CD14-positive monocyte (primary cell): ENCODE measurements around the gene ITPKB. TPM values are rescaled to one million over a fixed set of nuclear protein-coding genes. Genes with fewer than 3 reads are reported as not detected.

ENCODE experiments used
- DNase-seq, 3 donors: peaks; one replicate each; pipeline ENCODE4 v3.0.0-alpha.2; 2011 to 2022
- H2AFZ ChIP-seq: 2 replicates; pipeline ENCODE4 v1.6.0; 2012; ENCODE audit warnings: mild to moderate bottlenecking, low read depth, low read length, inconsistent platforms; ENCODE audit not compliant: insufficient read depth, poor library complexity, severe bottlenecking
- H3K27ac ChIP-seq, 2 donors: 1 replicate in 1 of 2; 2 replicates in 1 of 2; pipeline ENCODE4 v1.5.1; 2012 to 2013; ENCODE audit warnings: low read length in 2 of 2, control low read depth in 1 of 2, inconsistent platforms in 1 of 2, low read depth in 1 of 2, mild to moderate bottlenecking in 1 of 2
- H3K27me3 ChIP-seq, 2 donors: one replicate each; pipeline versions ENCODE4 v1.6.0 to v1.6.1; 2011 to 2013; ENCODE audit warnings: low read length in 2 of 2; ENCODE audit not compliant: control insufficient read depth in 2 of 2, insufficient read depth in 2 of 2
- H3K36me3 ChIP-seq, 2 donors: replicated peaks in 1 of 2; 1 replicate in 1 of 2; 2 replicates in 1 of 2; pipeline versions ENCODE4 v1.5.1 to v1.6.1; 2012 to 2013; ENCODE audit warnings: low read length in 2 of 2, control low read depth in 1 of 2, inconsistent platforms in 1 of 2, mild to moderate bottlenecking in 1 of 2; ENCODE audit not compliant: insufficient read depth in 2 of 2, control insufficient read depth in 1 of 2
- H3K4me1 ChIP-seq, 2 donors: 1 replicate in 1 of 2; 2 replicates in 1 of 2; pipeline versions ENCODE4 v1.5.1 to v1.6.1; 2012 to 2013; ENCODE audit warnings: low read length in 2 of 2, control low read depth in 1 of 2, inconsistent platforms in 1 of 2, mild to moderate bottlenecking in 1 of 2, moderate library complexity in 1 of 2; ENCODE audit not compliant: insufficient read depth in 2 of 2, control insufficient read depth in 1 of 2
- H3K4me2 ChIP-seq: replicated peaks from 2 replicates; pipeline ENCODE3; 2012; ENCODE audit warnings: low read length, moderate library complexity, mild to moderate bottlenecking; ENCODE audit not compliant: poor library complexity, severe bottlenecking; ENCODE audit errors: extremely low read depth
- H3K4me3 ChIP-seq, 3 experiments: fragments of 200-600 bp in 1 of 3; sonication (generic) in 1 of 3; replicated peaks in 1 of 3; 1 replicate in 2 of 3; 2 replicates in 1 of 3; pipeline ENCODE4 v1.5.1; 2011 to 2013; ENCODE audit warnings: low read length in 3 of 3, mild to moderate bottlenecking in 3 of 3, control low read depth in 2 of 3, low read depth in 2 of 3, inconsistent platforms in 1 of 3, moderate library complexity in 1 of 3
- H3K79me2 ChIP-seq: 2 replicates; pipeline ENCODE4 v1.6.0; 2012; ENCODE audit warnings: mild to moderate bottlenecking, control low read depth, inconsistent platforms, low read length, moderate library complexity; ENCODE audit not compliant: insufficient read depth
- H3K9ac ChIP-seq: 2 replicates; pipeline ENCODE4 v1.6.0; 2017; ENCODE audit warnings: low read length, mild to moderate bottlenecking; ENCODE audit not compliant: insufficient read depth, poor library complexity, severe bottlenecking
- H3K9me3 ChIP-seq, 2 donors: replicated peaks in 1 of 2; 1 replicate in 1 of 2; 2 replicates in 1 of 2; pipeline versions ENCODE4 v1.5.1 to v1.6.1; 2012 to 2013; ENCODE audit warnings: low read length in 2 of 2, control low read depth in 1 of 2; ENCODE audit not compliant: control insufficient read depth in 1 of 2, insufficient read depth in 1 of 2
- H4K20me1 ChIP-seq: 2 replicates; pipeline ENCODE4 v1.6.0; 2012; ENCODE audit warnings: mild to moderate bottlenecking, low read length, control low read depth, moderate library complexity; ENCODE audit not compliant: insufficient read depth
- H3K27ac Mint-ChIP-seq, 7 donors: one replicate each; pipeline ENCODE4 v1.8.0; 2020; ENCODE audit warnings: mild to moderate bottlenecking in 7 of 7, mixed read lengths in 7 of 7, moderate library complexity in 6 of 7, inconsistent platforms in 2 of 7
- H3K27me3 Mint-ChIP-seq, 3 donors: one replicate each; pipeline ENCODE4 v1.8.0; 2021 to 2022; ENCODE audit warnings: low read depth in 3 of 3, mild to moderate bottlenecking in 3 of 3, mixed read lengths in 3 of 3, moderate library complexity in 3 of 3, inconsistent platforms in 1 of 3
- H3K36me3 Mint-ChIP-seq, 2 donors: one replicate each; pipeline ENCODE4 v1.8.0; 2020; ENCODE audit warnings: mixed read lengths in 2 of 2, inconsistent platforms in 1 of 2, mild to moderate bottlenecking in 1 of 2
- H3K4me1 Mint-ChIP-seq: one replicate; pipeline ENCODE4 v1.8.0; 2020; ENCODE audit warnings: mild to moderate bottlenecking, mixed read lengths
- H3K4me3 Mint-ChIP-seq, 2 donors: one replicate each; pipeline ENCODE4 v1.8.0; 2020; ENCODE audit warnings: mild to moderate bottlenecking in 2 of 2, mixed read lengths in 2 of 2, moderate library complexity in 1 of 2
- H3K9me3 Mint-ChIP-seq, 7 donors: one replicate each; pipeline ENCODE4 v1.8.0; 2020 to 2022; ENCODE audit warnings: mixed read lengths in 7 of 7, mild to moderate bottlenecking in 6 of 7, moderate library complexity in 6 of 7, inconsistent platforms in 2 of 7
- WGBS: methylation state at CpG from one replicate; pipeline ENCODE4 v1.1.5; 2013; ENCODE audit warnings: missing lambda C conversion rate; ENCODE audit not compliant: insufficient coverage; 5-methylcytosine and 5-hydroxymethylcytosine counted together
- intact Hi-C, 2 donors: fragments of 100-400 bp; cut with micrococcal nuclease; formaldehyde crosslinking; loops; one replicate each; pipeline versions ENCODE4 v1.15.0 to v1.15.1; 2023
- polyA plus RNA-seq, 3 donors: library from polyadenylated mRNA; depleted of rRNA in 1 of 3; unstranded in 2 of 3; stranded (reverse) in 1 of 3; fragments of 300-500 nt in 2 of 3; fragments of >200 nt in 1 of 3; fragmentation: Illumina TruSeq in 2 of 3; gene quantifications; 1 replicate in 2 of 3; 2 replicates in 1 of 3; pipeline ENCODE4 v1.2.3, GENCODE V29; 2012 to 2021
- TF ChIP-seq, protein P1 (sequence below): fragments of 200-600 bp; IDR thresholded peaks from one replicate; pipeline ENCODE4 v1.8.0; 2022; ENCODE audit warnings: antibody characterized with exemption, mild to moderate bottlenecking

Gene ITPKB
- polyA plus RNA-seq, 3 donors = 7.3 to 14.4 (median 10.2) TPM

- intact Hi-C loops = loop anchor here in 1 of 2 donors (5.0 kb wide), 2 partner anchors 36 to 39 kb away; no protein-coding TSS in a partner anchor
- Histone ChIP-seq H2AFZ (no peak overlapping the region), H3K4me1 (peaks cover 71 to 73% of the 10 kb centered on the region in 2 donors), H3K9ac (no peak overlapping the region), H3K36me3 (peaks cover 0 to 2% of the 10 kb centered on the region in 2 donors), H3K9me3 (no peaks in the 10 kb centered on the region), H3K79me2 (peaks cover 46% of the 10 kb centered on the region), H3K27me3 (no peaks in the 10 kb centered on the region), H4K20me1 (no peaks in the 10 kb centered on the region), H3K4me2 (peak overlapping the region; percentile 69), H3K4me3 (peak overlapping the region in 1 of 3 experiments; percentile 71), H3K27ac (peak overlapping the region; percentile 56 to 99)
- Mint-ChIP-seq H3K27me3 (peaks cover 0 to 3% (median 0%) of the 10 kb centered on the region in 3 donors), H3K36me3 (peaks cover 17 to 25% of the 10 kb centered on the region in 2 donors), H3K4me1 (peaks cover 85% of the 10 kb centered on the region), H3K4me3 (peak overlapping the region in 1 of 2 donors; percentile 24), H3K27ac (peak overlapping the region; percentile 99 to 100 (median 99)), H3K9me3 (peaks cover 0 to 2% (median 0%) of the 10 kb centered on the region in 7 donors)
- DNase-seq = no peak
- TF ChIP-seq, protein P1, sequence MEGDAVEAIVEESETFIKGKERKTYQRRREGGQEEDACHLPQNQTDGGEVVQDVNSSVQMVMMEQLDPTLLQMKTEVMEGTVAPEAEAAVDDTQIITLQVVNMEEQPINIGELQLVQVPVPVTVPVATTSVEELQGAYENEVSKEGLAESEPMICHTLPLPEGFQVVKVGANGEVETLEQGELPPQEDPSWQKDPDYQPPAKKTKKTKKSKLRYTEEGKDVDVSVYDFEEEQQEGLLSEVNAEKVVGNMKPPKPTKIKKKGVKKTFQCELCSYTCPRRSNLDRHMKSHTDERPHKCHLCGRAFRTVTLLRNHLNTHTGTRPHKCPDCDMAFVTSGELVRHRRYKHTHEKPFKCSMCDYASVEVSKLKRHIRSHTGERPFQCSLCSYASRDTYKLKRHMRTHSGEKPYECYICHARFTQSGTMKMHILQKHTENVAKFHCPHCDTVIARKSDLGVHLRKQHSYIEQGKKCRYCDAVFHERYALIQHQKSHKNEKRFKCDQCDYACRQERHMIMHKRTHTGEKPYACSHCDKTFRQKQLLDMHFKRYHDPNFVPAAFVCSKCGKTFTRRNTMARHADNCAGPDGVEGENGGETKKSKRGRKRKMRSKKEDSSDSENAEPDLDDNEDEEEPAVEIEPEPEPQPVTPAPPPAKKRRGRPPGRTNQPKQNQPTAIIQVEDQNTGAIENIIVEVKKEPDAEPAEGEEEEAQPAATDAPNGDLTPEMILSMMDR = no peak
- WGBS = 56% methylated on average over 2 of the region's 8 CpGs
Observed at GRCh38 chr1:226678701-226679100, 60.4 kb downstream of the ITPKB start.

DNA sequence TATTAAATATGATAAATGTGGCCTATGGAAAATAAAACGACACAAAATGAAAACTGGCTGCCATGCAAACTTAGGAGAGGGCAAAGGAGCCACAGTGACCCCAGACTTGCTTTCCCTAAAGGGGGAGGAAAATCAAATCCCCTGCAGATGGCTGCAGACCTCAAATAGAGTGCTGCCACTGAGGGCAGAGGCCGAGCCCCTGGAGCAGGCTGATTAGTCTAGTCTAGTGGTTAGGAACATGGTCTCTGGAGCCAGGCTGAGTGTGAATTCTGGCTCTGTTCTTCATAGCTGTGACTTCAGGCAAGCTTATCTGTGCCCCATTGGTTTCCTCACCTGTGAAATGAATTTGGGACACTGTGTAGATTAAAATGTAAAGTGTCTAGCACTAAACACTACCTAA lies 60.8 kb downstream of the ITPKB start:
- Mint-ChIP-seq H3K27ac (peak overlapping the region; percentile 99 to 100 (median 99)), H3K4me1 (peaks cover 85% of the 10 kb centered on the region), H3K27me3 (peaks cover 0 to 3% (median 0%) of the 10 kb centered on the region in 3 donors), H3K36me3 (peaks cover 14 to 21% of the 10 kb centered on the region in 2 donors), H3K9me3 (peaks cover 0 to 2% (median 0%) of the 10 kb centered on the region in 7 donors), H3K4me3 (no peak overlapping the region)
- Histone ChIP-seq H3K27ac (peak overlapping the region in 1 of 2 donors; percentile 99), H4K20me1 (no peaks in the 10 kb centered on the region), H2AFZ (no peak overlapping the region), H3K9ac (peak overlapping the region; percentile 72), H3K27me3 (no peaks in the 10 kb centered on the region), H3K79me2 (peaks cover 50% of the 10 kb centered on the region), H3K9me3 (no peaks in the 10 kb centered on the region), H3K4me2 (no peak overlapping the region), H3K4me1 (peaks cover 74 to 78% of the 10 kb centered on the region in 2 donors), H3K36me3 (no peaks in the 10 kb centered on the region), H3K4me3 (peak overlapping the region in 1 of 3 experiments; percentile 65)
- TF ChIP-seq, protein P1 = no peak
- intact Hi-C loops = loop anchor here in 1 of 2 donors (5.0 kb wide), 2 partner anchors 36 to 39 kb away; no protein-coding TSS in a partner anchor
- WGBS = 83% methylated on average over 2 of the region's 2 CpGs
- DNase-seq = no peak
